ENCODE measurements around the gene WDR74.
"Not testable (repeated sequence)": the region's sequence is repeated elsewhere in the genome, so short reads cannot be mapped to it uniquely, and the experiment has no call there.

The WDR74 gene

GRCh38 chr11:62859281-62859703, 19.9 kb upstream of the WDR74 start:
- DNase-seq, result not testable (repeated sequence)

- no peak for DNase-seq
Observed at GRCh38 chr11:62858201-62858600, 18.8 kb upstream of the WDR74 start.

- no peak for DNase-seq
Observed at GRCh38 chr11:62857541-62857982, 18.2 kb upstream of the WDR74 start.

- no peak for DNase-seq
Observed at GRCh38 chr11:62856333-62856895, 17.0 kb upstream of the WDR74 start.

GRCh38 chr11:62855571-62856332, 16.4 kb upstream of the WDR74 start:
- DNase-seq, result peak; percentile 96

- DNase-seq, result no peak
Observed at GRCh38 chr11:62854825-62855570, 15.6 kb upstream of the WDR74 start.

- DNase-seq, result no peak
Observed at GRCh38 chr11:62854013-62854824, 14.8 kb upstream of the WDR74 start.

- DNase-seq, result no peak
Observed at GRCh38 chr11:62853279-62853965, 14.0 kb upstream of the WDR74 start.

GRCh38 chr11:62852523-62853188, 13.3 kb upstream of the WDR74 start:
- DNase-seq, result no peak

GRCh38 chr11:62851807-62852522, 12.6 kb upstream of the WDR74 start:
- no peak for DNase-seq

- DNase-seq, result no peak
Observed at GRCh38 chr11:62850911-62851806, 11.8 kb upstream of the WDR74 start.

GRCh38 chr11:62847767-62848314, 8.5 kb upstream of the WDR74 start:
- DNase-seq, result no peak

- no peak for DNase-seq
Observed at GRCh38 chr11:62846177-62846576, 6.8 kb upstream of the WDR74 start.

GRCh38 chr11:62844154-62844553, 4.8 kb upstream of the WDR74 start:
- DNase-seq, result no peak

GRCh38 chr11:62843466-62843865, 4.1 kb upstream of the WDR74 start:
- DNase-seq, result no peak

GRCh38 chr11:62842891-62843290, 3.5 kb upstream of the WDR74 start:
- not testable (repeated sequence) for DNase-seq

GRCh38 chr11:62842171-62842741, 2.9 kb upstream of the WDR74 start:
- DNase-seq, result no peak

- peak; percentile 78 for DNase-seq
Observed at GRCh38 chr11:62841361-62842170, 2.2 kb upstream of the WDR74 start.

Measured in activated naive CD4-positive, alpha-beta T cell treated with anti-CD3 and anti-CD28 coated beads, Interleukin-2, amount 50 U/mL, for 16 hours (primary cell).